ENCODE measurements around the gene REV3L.
A peak's percentile ranks its signal among the peaks of the same experiment; 100 is the strongest.
"Not testable (repeated sequence)": the region's sequence is repeated elsewhere in the genome, so short reads cannot be mapped to it uniquely, and the experiment has no call there.

The REV3L gene

DNA sequence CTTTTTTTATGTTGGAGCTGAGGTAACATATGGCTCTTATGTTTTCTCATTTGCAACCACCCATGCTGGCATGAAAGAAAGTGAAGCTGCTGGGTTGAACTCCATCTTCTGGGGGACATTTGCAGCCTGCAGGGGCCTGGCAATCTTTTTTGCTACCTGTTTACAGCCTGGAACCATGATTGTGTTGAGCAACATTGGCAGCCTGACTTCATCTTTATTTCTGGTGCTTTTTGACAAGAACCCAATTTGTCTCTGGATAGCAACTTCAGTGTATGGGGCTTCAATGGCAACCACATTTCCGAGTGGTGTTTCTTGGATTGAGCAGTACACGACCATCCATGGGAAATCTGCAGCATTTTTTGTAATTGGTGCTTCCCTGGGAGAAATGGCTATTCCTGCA lies 216.7 kb downstream of the REV3L start:
- Histone ChIP-seq H3K9ac (ENCODE audit: insufficient read length) (no peak overlapping the region), H3K27ac (no peak overlapping the region), H3K4me3 (no peak overlapping the region), H3K36me3 (ENCODE audit: insufficient read depth, low read length) (peaks cover 52% of the 10 kb centered on the region), H3K9me3 (ENCODE audit: low read depth, low read length) (no peaks in the 10 kb centered on the region)
- TF ChIP-seq POLR2AphosphoS5 (IDR thresholded peaks at IDR 0.05; ENCODE audit: borderline replicate concordance, low read depth, low read length) (no peak), FOXP2 (optimal IDR thresholded peaks at IDR 0.05; ENCODE audit: control extremely low read depth, extremely low read length, insufficient read depth) (no peak), EZH2 (IDR thresholded peaks at IDR 0.05) (no peak)
- DNase-seq (ENCODE audit: low read depth, low spot score), result no peak

GRCh38 chr6:111265842-111266241 lies 217.2 kb downstream of the REV3L start:
- DNase-seq (ENCODE audit: low read depth, low spot score), result no peak
- peaks cover 52% of the 10 kb centered on the region for H3K36me3 ChIP-seq (ENCODE audit: insufficient read depth, low read length)

GRCh38 chr6:111263837-111264236 lies 219.2 kb downstream of the REV3L start:
- no peak overlapping the region for H3K27ac ChIP-seq
- H3K9me3 ChIP-seq (ENCODE audit: low read depth, low read length), result no peaks in the 10 kb centered on the region
- DNase-seq (ENCODE audit: low read depth, low spot score), result no peak
- peaks cover 38% of the 10 kb centered on the region for H3K36me3 ChIP-seq (ENCODE audit: insufficient read depth, low read length)
- TF ChIP-seq FOXP2 (optimal IDR thresholded peaks at IDR 0.05; ENCODE audit: control extremely low read depth, extremely low read length, insufficient read depth) (no peak), EZH2 (IDR thresholded peaks at IDR 0.05) (no peak), POLR2AphosphoS5 (IDR thresholded peaks at IDR 0.05; ENCODE audit: borderline replicate concordance, low read depth, low read length) (no peak)
- H3K9ac ChIP-seq (ENCODE audit: insufficient read length), result no peak overlapping the region
- no peak overlapping the region for H3K4me3 ChIP-seq

More at GRCh38 chr6:111265842-111266241, 217.2 kb downstream of the REV3L start:
- Histone ChIP-seq H3K27ac (no peak overlapping the region), H3K4me3 (no peak overlapping the region), H3K9ac (ENCODE audit: insufficient read length) (no peak overlapping the region), H3K9me3 (ENCODE audit: low read depth, low read length) (no peaks in the 10 kb centered on the region)
- TF ChIP-seq POLR2AphosphoS5 (IDR thresholded peaks at IDR 0.05; ENCODE audit: borderline replicate concordance, low read depth, low read length), result no peak
- no peak for TF ChIP-seq FOXP2 (optimal IDR thresholded peaks at IDR 0.05; ENCODE audit: control extremely low read depth, extremely low read length, insufficient read depth)
- no peak for TF ChIP-seq EZH2 (IDR thresholded peaks at IDR 0.05)

DNA sequence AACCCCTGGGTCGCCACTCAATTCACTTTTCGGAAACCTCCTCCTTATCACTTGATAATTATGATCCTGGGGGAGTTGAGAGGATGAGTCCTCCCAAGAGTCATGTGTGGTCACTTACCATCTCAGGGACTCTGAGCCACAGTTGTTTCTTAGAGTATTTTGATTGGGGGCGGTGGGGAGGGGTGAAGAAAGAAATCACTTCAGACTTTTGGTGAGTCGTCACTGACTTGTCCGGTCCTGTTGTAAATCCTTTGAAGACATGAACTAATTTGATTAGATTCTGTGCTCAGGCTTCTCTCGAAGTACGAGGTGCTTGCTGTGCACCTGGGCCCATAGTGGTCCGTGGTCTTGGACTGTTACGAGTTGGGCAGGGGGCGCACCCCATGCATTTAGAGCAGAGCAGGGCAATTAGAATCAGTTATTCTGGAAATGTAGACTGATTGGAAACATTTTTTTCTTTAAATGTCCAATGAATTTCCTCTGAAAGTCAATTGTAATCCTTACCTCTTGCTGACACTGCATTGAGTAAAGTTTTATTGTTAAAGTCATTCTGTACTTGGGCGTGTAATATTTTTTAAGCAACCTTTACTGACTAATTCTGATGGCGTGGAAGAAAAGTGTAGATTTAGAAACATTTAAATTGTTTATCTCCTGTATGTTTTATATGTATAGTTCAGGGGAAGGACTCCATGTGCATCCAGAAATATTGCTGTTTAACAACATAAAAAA lies 222.3 kb downstream of the REV3L start:
- TF ChIP-seq EZH2 (IDR thresholded peaks at IDR 0.05), result no peak
- TF ChIP-seq FOXP2 (optimal IDR thresholded peaks at IDR 0.05; ENCODE audit: control extremely low read depth, extremely low read length, insufficient read depth), result no peak
- no peak for TF ChIP-seq POLR2AphosphoS5 (IDR thresholded peaks at IDR 0.05; ENCODE audit: borderline replicate concordance, low read depth, low read length)
- H3K4me3 ChIP-seq, result peak overlapping the region; percentile 31; the same call in 1 of the 2 replicates
- no peak overlapping the region for H3K27ac ChIP-seq

GRCh38 chr6:111259089-111259831 lies 223.8 kb downstream of the REV3L start:
- peak overlapping the region; percentile 82 for H3K9ac ChIP-seq (ENCODE audit: insufficient read length)
- peak; percentile 96 for DNase-seq (ENCODE audit: low read depth, low spot score)
- H3K27ac ChIP-seq, result 0 out of 2 replicates have a peak overlapping the region, but pooled peaks have one; percentile 19
- peaks cover 7% of the 10 kb centered on the region for H3K36me3 ChIP-seq (ENCODE audit: insufficient read depth, low read length)
- no peaks in the 10 kb centered on the region for H3K9me3 ChIP-seq (ENCODE audit: low read depth, low read length)
- peak overlapping the region; percentile 95 for H3K4me3 ChIP-seq
- peak; percentile 95 for TF ChIP-seq FOXP2 (optimal IDR thresholded peaks at IDR 0.05; ENCODE audit: control extremely low read depth, extremely low read length, insufficient read depth)
- TF ChIP-seq POLR2AphosphoS5 (IDR thresholded peaks at IDR 0.05; ENCODE audit: borderline replicate concordance, low read depth, low read length), result peak; percentile 98
- TF ChIP-seq EZH2 (IDR thresholded peaks at IDR 0.05), result no peak

More for the DNA sequence above, 222.3 kb downstream of the REV3L start:
- Histone ChIP-seq H3K9me3 (ENCODE audit: low read depth, low read length) (no peaks in the 10 kb centered on the region), H3K9ac (ENCODE audit: insufficient read length) (no peak overlapping the region), H3K36me3 (ENCODE audit: insufficient read depth, low read length) (peaks cover 10% of the 10 kb centered on the region)
- no peak for DNase-seq (ENCODE audit: low read depth, low spot score)

DNA sequence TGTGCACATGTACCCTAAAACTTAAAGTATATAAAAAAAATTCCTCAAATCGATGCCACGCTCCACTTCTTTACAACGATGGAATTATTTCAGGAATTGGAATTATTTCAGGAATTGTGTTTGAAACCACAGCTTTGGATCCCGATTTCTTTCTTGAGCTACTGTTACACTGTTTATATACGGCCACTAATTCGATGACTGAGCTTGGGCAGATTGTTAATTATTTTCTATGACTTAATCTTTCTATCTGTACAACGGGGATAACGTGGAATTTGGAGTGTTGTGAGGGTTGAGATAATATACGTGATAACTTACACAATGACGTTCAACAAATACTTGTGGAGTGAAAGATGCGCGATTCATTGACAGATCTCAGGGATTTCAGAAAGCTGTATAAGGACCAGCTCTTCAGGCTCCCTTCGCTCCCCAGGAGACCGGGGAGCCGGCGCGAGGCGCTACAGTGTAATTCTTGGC lies 224.4 kb downstream of the REV3L start:
- no peak overlapping the region for H3K27ac ChIP-seq
- peak overlapping the region; percentile 95 for H3K4me3 ChIP-seq
- peak overlapping the region; percentile 33 for H3K9ac ChIP-seq (ENCODE audit: insufficient read length)
- DNase-seq (ENCODE audit: low read depth, low spot score), result no peak
- no peak for TF ChIP-seq POLR2AphosphoS5 (IDR thresholded peaks at IDR 0.05; ENCODE audit: borderline replicate concordance, low read depth, low read length)
- no peak for TF ChIP-seq EZH2 (IDR thresholded peaks at IDR 0.05)
- no peak for TF ChIP-seq FOXP2 (optimal IDR thresholded peaks at IDR 0.05; ENCODE audit: control extremely low read depth, extremely low read length, insufficient read depth)
- H3K36me3 ChIP-seq (ENCODE audit: insufficient read depth, low read length), result peaks cover under 1% of the 10 kb centered on the region
- no peaks in the 10 kb centered on the region for H3K9me3 ChIP-seq (ENCODE audit: low read depth, low read length)

DNA sequence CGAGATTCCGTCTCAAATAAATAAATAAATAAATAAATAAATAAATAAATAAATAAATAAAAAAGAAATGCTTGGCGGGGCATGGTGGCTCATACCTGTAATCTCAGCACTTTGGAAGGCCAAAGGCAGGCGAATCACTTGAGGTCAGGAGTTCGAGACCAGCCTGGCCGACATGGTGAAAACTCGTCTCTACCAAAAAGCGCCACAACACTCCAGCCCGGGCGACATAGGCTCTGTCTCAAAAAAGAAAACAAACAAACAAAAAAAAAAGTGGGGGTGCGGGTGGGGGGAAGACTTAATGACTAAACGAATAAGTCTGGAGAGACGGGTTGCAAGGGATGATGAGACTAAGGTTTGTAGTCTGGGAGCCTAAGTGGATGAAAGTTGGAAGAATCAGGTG lies 225.0 kb downstream of the REV3L start:
- no peaks in the 10 kb centered on the region for H3K9me3 ChIP-seq (ENCODE audit: low read depth, low read length)
- no peak overlapping the region for H3K4me3 ChIP-seq
- TF ChIP-seq FOXP2 (optimal IDR thresholded peaks at IDR 0.05; ENCODE audit: control extremely low read depth, extremely low read length, insufficient read depth) (no peak), POLR2AphosphoS5 (IDR thresholded peaks at IDR 0.05; ENCODE audit: borderline replicate concordance, low read depth, low read length) (no peak), EZH2 (IDR thresholded peaks at IDR 0.05) (no peak)
- H3K27ac ChIP-seq, result no peak overlapping the region
- H3K36me3 ChIP-seq (ENCODE audit: insufficient read depth, low read length), result no peaks in the 10 kb centered on the region; the same call in 1 of the 2 replicates
- H3K9ac ChIP-seq (ENCODE audit: insufficient read length), result no peak overlapping the region
- DNase-seq (ENCODE audit: low read depth, low spot score), result no peak

DNA sequence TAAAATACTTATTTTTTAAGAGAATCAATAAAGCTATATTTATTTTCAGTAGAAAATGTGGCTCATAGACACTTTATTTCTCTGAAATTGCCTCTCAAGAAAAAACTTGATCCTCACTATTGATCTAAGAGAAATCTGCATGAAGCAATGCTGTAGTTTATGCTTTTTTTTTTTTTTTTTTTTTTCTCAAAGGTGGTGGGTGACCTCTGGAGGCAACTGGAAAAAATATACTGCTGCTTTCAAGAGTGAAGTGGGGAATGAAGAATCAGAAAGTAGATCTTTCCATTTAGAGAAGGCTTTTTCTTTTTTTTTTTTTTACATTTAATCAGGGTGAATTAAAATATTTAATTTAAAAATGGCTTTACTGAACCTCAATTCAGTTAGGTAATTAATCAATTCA lies 226.4 kb downstream of the REV3L start:
- no peak for TF ChIP-seq EZH2 (IDR thresholded peaks at IDR 0.05)
- TF ChIP-seq POLR2AphosphoS5 (IDR thresholded peaks at IDR 0.05; ENCODE audit: borderline replicate concordance, low read depth, low read length), result no peak
- TF ChIP-seq FOXP2 (optimal IDR thresholded peaks at IDR 0.05; ENCODE audit: control extremely low read depth, extremely low read length, insufficient read depth), result no peak
- no peak overlapping the region for H3K9ac ChIP-seq (ENCODE audit: insufficient read length)
- H3K4me3 ChIP-seq, result no peak overlapping the region
- no peaks in the 10 kb centered on the region for H3K36me3 ChIP-seq (ENCODE audit: insufficient read depth, low read length)
- no peak for DNase-seq (ENCODE audit: low read depth, low spot score)
- no peak overlapping the region for H3K27ac ChIP-seq
- H3K9me3 ChIP-seq (ENCODE audit: low read depth, low read length), result no peaks in the 10 kb centered on the region

- H3K9ac ChIP-seq (ENCODE audit: insufficient read length); H3K9me3 ChIP-seq (ENCODE audit: low read depth, low read length); H3K27ac ChIP-seq; DNase-seq (ENCODE audit: low read depth, low spot score); H3K36me3 ChIP-seq (ENCODE audit: insufficient read depth, low read length); H3K4me3 ChIP-seq: not testable (repeated sequence)
Measured at GRCh38 chr6:111255838-111256237, 227.2 kb downstream of the REV3L start.

Measured in SK-N-MC (cell line).